ENCODE measurements around the gene EFNB1. TPM values are rescaled to one million over a fixed set of nuclear protein-coding genes. Genes with fewer than 3 reads are reported as not detected.

EFNB1 gene
- total RNA-seq, 1 experiment from 2014 or later, result 16.4 TPM

DNA sequence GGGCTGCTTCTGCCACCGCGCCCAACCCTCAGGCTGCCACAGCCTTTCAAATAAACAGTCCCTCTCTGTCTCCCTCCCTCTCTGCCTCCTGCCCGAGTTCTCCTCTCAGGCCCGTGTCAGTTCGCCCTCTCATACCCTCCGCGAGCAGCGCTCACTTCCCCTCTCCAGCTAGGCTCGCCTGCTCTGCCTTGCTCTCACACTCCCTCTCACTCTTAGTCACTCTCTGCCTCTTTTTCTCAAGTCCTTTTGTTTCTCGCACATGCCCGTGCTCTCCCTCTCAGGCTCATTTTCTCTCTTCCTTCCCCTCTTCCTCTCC is 3.2 kb downstream of the EFNB1 start:
- DNase-seq (ENCODE audit: low spot score) (no peak), ATAC-seq (peak; percentile 3)
- Mint-ChIP-seq H3K27me3 (ENCODE audit: low read depth) (peaks cover 99% of the 10 kb centered on the region), H3K4me1 (peaks cover 22% of the 10 kb centered on the region), H3K4me3 (peak overlapping the region; percentile 56), H3K27ac (no peak overlapping the region), H3K9me3 (no peaks in the 10 kb centered on the region), H3K36me3 (peaks cover 3% of the 10 kb centered on the region)
- ChIA-PET CTCF (interaction anchor here (1.0 to 2.1 kb wide), 3 partner anchors 388 to 556 kb away, joined by 4 to 11 read pairs (median 5); no protein-coding TSS in a partner anchor), POLR2A (interaction anchor here (1.2 kb wide), 1 partner anchor 390 kb away, joined by 3 read pairs; no protein-coding TSS in a partner anchor)
- TF ChIP-seq ZNF396 (CRISPR knock-in tag; IDR thresholded peaks at IDR 0.05; ENCODE audit: borderline replicate concordance) (no peak), ETV6 (CRISPR knock-in tag; IDR thresholded peaks at IDR 0.05) (no peak), ZNF416 (CRISPR knock-in tag; IDR thresholded peaks at IDR 0.05) (no peak), FOXK1 (CRISPR knock-in tag; IDR thresholded peaks at IDR 0.05) (no peak), FOXJ3 (CRISPR knock-in tag; IDR thresholded peaks at IDR 0.05; ENCODE audit: borderline replicate concordance) (no peak), ZNF671 (CRISPR knock-in tag; IDR thresholded peaks at IDR 0.05) (no peak), JUN (CRISPR knock-in tag; IDR thresholded peaks at IDR 0.05) (no peak), KAT7 (CRISPR knock-in tag; IDR thresholded peaks at IDR 0.05; ENCODE audit: borderline replicate concordance) (no peak)
- TF ChIP-seq, protein P1, sequence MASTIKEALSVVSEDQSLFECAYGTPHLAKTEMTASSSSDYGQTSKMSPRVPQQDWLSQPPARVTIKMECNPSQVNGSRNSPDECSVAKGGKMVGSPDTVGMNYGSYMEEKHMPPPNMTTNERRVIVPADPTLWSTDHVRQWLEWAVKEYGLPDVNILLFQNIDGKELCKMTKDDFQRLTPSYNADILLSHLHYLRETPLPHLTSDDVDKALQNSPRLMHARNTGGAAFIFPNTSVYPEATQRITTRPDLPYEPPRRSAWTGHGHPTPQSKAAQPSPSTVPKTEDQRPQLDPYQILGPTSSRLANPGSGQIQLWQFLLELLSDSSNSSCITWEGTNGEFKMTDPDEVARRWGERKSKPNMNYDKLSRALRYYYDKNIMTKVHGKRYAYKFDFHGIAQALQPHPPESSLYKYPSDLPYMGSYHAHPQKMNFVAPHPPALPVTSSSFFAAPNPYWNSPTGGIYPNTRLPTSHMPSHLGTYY (CRISPR knock-in tag; IDR thresholded peaks at IDR 0.05), result no peak
- TF ChIP-seq, protein P2, sequence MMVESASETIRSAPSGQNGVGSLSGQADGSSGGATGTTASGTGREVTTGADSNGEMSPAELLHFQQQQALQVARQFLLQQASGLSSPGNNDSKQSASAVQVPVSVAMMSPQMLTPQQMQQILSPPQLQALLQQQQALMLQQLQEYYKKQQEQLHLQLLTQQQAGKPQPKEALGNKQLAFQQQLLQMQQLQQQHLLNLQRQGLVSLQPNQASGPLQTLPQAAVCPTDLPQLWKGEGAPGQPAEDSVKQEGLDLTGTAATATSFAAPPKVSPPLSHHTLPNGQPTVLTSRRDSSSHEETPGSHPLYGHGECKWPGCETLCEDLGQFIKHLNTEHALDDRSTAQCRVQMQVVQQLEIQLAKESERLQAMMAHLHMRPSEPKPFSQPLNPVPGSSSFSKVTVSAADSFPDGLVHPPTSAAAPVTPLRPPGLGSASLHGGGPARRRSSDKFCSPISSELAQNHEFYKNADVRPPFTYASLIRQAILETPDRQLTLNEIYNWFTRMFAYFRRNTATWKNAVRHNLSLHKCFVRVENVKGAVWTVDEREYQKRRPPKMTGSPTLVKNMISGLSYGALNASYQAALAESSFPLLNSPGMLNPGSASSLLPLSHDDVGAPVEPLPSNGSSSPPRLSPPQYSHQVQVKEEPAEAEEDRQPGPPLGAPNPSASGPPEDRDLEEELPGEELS (CRISPR knock-in tag; IDR thresholded peaks at IDR 0.05), result no peak

DNA sequence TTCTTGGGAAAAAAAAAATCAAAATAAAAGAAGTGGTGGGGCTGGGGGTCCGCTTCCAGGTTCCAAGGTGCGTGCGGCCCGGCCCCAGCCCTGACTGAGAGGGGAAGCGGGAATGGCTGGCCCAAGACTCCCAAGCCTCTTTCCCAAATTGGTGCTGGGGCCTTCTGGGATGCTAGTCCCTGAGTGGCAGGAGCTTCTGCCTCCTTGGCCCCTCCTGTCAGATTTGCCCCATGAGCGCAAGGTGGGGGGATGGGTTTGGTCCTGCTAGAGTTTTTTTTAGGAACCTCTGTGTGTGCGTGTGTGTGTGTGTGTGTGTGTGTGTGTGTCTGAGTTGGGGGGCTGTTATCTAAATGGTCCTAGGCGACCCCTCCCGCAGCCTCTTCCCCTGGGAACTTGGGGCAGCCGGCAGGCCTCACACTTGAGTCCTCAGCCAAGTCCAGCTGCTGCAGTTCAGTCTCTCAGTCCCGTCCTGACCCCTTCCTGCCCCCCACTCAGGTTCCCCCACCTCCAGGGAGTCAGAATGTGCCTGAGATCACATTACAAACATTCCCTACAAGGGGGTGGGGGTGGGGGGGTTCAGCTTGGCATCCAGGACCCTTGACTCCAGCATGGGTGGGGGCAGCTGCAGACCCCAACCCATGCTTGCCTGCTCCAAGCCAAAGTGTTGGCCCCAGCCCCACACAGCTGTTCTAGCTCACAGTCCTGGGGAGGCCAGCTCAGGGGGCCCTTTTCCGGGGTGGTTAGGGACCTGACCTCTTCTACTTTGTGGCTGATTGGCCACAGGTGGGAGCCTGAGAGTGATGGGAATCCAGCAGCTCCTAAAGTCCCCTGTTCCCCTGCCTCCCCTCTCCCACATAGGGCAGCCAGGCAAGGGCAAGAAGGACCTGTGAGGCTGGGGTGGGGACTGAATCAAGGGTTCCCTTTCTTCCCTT is 4.0 kb downstream of the EFNB1 start:
- H3K4me3 Mint-ChIP-seq, result peak overlapping the region; percentile 56
- H3K4me1 Mint-ChIP-seq, result peaks cover 22% of the 10 kb centered on the region
- peaks cover 97% of the 10 kb centered on the region for H3K27me3 Mint-ChIP-seq (ENCODE audit: low read depth)
- POLR2A ChIA-PET, result interaction anchor here (1.2 kb wide), 1 partner anchor 389 kb away, joined by 3 read pairs; no protein-coding TSS in a partner anchor
- peaks cover 3% of the 10 kb centered on the region for H3K36me3 Mint-ChIP-seq
- CTCF ChIA-PET, result interaction anchor here (1.4 kb wide), 1 partner anchor 555 kb away, joined by 4 read pairs; no protein-coding TSS in a partner anchor
- H3K9me3 Mint-ChIP-seq, result no peaks in the 10 kb centered on the region
- no peak overlapping the region for H3K27ac Mint-ChIP-seq
- ATAC-seq, result no peak
- TF ChIP-seq SOX15 (CRISPR knock-in tag; IDR thresholded peaks at IDR 0.05) (no peak), JAZF1 (CRISPR knock-in tag; IDR thresholded peaks at IDR 0.05) (no peak), GTF2I (CRISPR knock-in tag; conservative IDR thresholded peaks at IDR 0.05) (no peak), PRRX2 (CRISPR knock-in tag; IDR thresholded peaks at IDR 0.05) (no peak), MYBL2 (CRISPR knock-in tag; IDR thresholded peaks at IDR 0.05) (no peak)
- DNase-seq (ENCODE audit: low spot score), result no peak

DNA sequence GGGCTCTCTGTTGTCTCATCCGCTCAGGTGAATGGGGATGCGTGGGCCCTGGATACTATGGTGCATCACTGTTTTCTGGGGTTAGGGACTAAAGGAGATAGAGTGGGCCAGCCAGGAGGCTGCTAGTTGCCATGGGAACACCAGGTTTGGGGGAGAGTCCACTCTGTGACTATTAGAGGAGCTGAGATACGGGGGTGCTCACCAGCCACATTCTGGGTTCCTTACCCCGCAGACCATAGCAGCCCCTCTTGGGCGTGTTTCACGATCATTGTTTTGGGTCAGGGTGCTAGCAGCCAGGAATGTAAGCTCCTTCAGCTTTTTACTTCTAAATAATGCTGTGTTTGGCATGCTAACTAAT is 4.6 kb downstream of the EFNB1 start:
- no peak for DNase-seq (ENCODE audit: low spot score)
- no peak for ATAC-seq
- H3K27ac Mint-ChIP-seq, result no peak overlapping the region
- no peak overlapping the region for H3K4me3 Mint-ChIP-seq
- H3K36me3 Mint-ChIP-seq, result peaks cover 3% of the 10 kb centered on the region
- H3K27me3 Mint-ChIP-seq (ENCODE audit: low read depth), result peaks cover 91% of the 10 kb centered on the region
- H3K4me1 Mint-ChIP-seq, result peaks cover 21% of the 10 kb centered on the region
- ChIA-PET CTCF (interaction anchor here (1.3 to 1.4 kb wide), 2 partner anchors 13 to 554 kb away, joined by 3 to 4 read pairs; no protein-coding TSS in a partner anchor), POLR2A (interaction anchor here (1.2 kb wide), 1 partner anchor 389 kb away, joined by 3 read pairs; no protein-coding TSS in a partner anchor)
- no peaks in the 10 kb centered on the region for H3K9me3 Mint-ChIP-seq
- TF ChIP-seq HMGA2 (CRISPR knock-in tag; IDR thresholded peaks at IDR 0.05) (no peak), TEAD1 (CRISPR knock-in tag; IDR thresholded peaks at IDR 0.05) (no peak), OVOL2 (CRISPR knock-in tag; IDR thresholded peaks at IDR 0.05; ENCODE audit: borderline replicate concordance) (no peak), NR3C1 (CRISPR knock-in tag; conservative IDR thresholded peaks at IDR 0.05; ENCODE audit: low read depth) (no peak), ZNF416 (CRISPR knock-in tag; IDR thresholded peaks at IDR 0.05) (no peak)
- TF ChIP-seq, protein P3, sequence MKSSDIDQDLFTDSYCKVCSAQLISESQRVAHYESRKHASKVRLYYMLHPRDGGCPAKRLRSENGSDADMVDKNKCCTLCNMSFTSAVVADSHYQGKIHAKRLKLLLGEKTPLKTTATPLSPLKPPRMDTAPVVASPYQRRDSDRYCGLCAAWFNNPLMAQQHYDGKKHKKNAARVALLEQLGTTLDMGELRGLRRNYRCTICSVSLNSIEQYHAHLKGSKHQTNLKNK (CRISPR knock-in tag; IDR thresholded peaks at IDR 0.05), result no peak
- TF ChIP-seq, protein P4, sequence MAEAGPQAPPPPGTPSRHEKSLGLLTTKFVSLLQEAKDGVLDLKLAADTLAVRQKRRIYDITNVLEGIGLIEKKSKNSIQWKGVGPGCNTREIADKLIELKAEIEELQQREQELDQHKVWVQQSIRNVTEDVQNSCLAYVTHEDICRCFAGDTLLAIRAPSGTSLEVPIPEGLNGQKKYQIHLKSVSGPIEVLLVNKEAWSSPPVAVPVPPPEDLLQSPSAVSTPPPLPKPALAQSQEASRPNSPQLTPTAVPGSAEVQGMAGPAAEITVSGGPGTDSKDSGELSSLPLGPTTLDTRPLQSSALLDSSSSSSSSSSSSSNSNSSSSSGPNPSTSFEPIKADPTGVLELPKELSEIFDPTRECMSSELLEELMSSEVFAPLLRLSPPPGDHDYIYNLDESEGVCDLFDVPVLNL (CRISPR knock-in tag; IDR thresholded peaks at IDR 0.05; ENCODE audit: borderline replicate concordance, low read depth), result no peak
- TF ChIP-seq, protein P5, sequence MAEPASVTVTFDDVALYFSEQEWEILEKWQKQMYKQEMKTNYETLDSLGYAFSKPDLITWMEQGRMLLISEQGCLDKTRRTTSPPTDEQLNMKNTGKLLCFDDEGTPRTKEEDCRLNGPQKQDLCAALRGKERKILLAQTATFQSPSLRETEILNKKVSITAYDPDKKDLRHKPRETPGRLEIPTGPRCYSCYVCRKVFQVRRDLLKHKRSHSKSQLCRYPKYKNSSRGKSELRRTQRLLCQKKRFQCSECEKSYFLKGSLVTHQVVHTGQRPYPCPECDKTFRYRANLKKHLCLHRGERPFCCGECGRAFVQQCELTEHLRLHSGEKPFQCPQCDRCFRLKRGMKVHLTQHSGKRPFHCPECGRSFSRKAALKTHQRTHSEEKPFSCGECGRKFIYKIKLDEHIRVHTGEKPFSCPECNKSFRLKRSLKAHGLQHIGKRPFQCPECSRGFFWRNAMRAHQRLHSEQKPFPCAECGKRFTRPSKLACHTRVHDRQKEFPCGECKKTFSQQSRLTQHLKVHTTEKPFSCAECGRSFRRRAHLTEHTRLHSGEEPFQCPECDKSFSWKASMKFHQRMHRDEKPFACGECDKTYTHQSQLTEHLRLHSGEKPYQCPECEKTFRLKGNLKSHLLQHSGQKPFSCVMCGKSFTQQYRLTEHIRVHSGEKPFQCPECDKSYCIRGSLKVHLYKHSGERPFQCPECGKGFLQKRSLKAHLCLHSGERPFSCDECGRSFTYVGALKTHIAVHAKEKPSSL (CRISPR knock-in tag; conservative IDR thresholded peaks at IDR 0.05), result no peak

Measured in WTC11 (cell line).